ENCODE data around the gene CNIH3. TPM values are rescaled to one million over a fixed set of nuclear protein-coding genes. Genes with fewer than 3 reads are reported as not detected.

CNIH3 gene
- total RNA-seq, 3 donors from 2014 or later (not counting 1 experiment from before 2014, with no cell fraction given) = 2.8 to 5.4 (median 5.0) TPM

- Histone ChIP-seq H3K27me3 (ENCODE audit: control insufficient read depth, insufficient read depth, low read length) (no peaks in the 10 kb centered on the region), H3K4me1 (ENCODE audit: control insufficient read depth, insufficient read depth, low read length) (no peaks in the 10 kb centered on the region), H3K9me3 (ENCODE audit: control insufficient read depth, insufficient read depth, low read length) (no peaks in the 10 kb centered on the region), H3K4me3 (ENCODE audit: low read length) (no peak overlapping the region), H3K27ac (ENCODE audit: low read length) (no peak overlapping the region), H3K36me3 (ENCODE audit: control insufficient read depth, insufficient read depth, low read length) (no peaks in the 10 kb centered on the region)
- Mint-ChIP-seq H3K4me1 (no peaks in the 10 kb centered on the region), H3K4me3 (no peak overlapping the region), H3K27me3 (ENCODE audit: low read depth in 2 of 2) (peaks cover 11 to 14% of the 10 kb centered on the region in 2 donors), H3K27ac (no peak overlapping the region), H3K9me3 (no peaks in the 10 kb centered on the region), H3K36me3 (no peaks in the 10 kb centered on the region)
- DNase-seq = no peak
- no peak for TF ChIP-seq CTCF (IDR thresholded peaks at IDR 0.05)
- WGBS (ENCODE audit: insufficient coverage) = 81% methylated on average over 2 of the region's 2 CpGs
- no peak for ATAC-seq
- intact Hi-C loops (cut with micrococcal nuclease) = no loop called here
Measured at GRCh38 chr1:224774378-224774777, 158.3 kb downstream of the CNIH3 start.

GRCh38 chr1:224777180-224777579, 161.1 kb downstream of the CNIH3 start:
- WGBS (ENCODE audit: insufficient coverage) = no CpG with 5 or more reads among the region's 2 CpGs
- H3K9me3 Mint-ChIP-seq = no peaks in the 10 kb centered on the region
- H3K4me3 Mint-ChIP-seq = no peak overlapping the region
- H3K36me3 ChIP-seq (ENCODE audit: control insufficient read depth, insufficient read depth, low read length) = no peaks in the 10 kb centered on the region
- no peaks in the 10 kb centered on the region for H3K4me1 Mint-ChIP-seq
- intact Hi-C loops (cut with micrococcal nuclease) = no loop called here
- H3K4me3 ChIP-seq (ENCODE audit: low read length) = no peak overlapping the region
- H3K27me3 Mint-ChIP-seq (ENCODE audit: low read depth in 2 of 2) = peaks cover 3 to 12% of the 10 kb centered on the region in 2 donors
- no peaks in the 10 kb centered on the region for H3K27me3 ChIP-seq (ENCODE audit: control insufficient read depth, insufficient read depth, low read length)
- no peak overlapping the region for H3K27ac ChIP-seq (ENCODE audit: low read length)
- no peaks in the 10 kb centered on the region for H3K4me1 ChIP-seq (ENCODE audit: control insufficient read depth, insufficient read depth, low read length)
- no peaks in the 10 kb centered on the region for H3K9me3 ChIP-seq (ENCODE audit: control insufficient read depth, insufficient read depth, low read length)
- ATAC-seq = no peak
- H3K27ac Mint-ChIP-seq = no peak overlapping the region
- no peaks in the 10 kb centered on the region for H3K36me3 Mint-ChIP-seq
- no peak for TF ChIP-seq CTCF (IDR thresholded peaks at IDR 0.05)
- no peak for DNase-seq

GRCh38 chr1:224779536-224779935, 163.4 kb downstream of the CNIH3 start:
- TF ChIP-seq CTCF (IDR thresholded peaks at IDR 0.05) = no peak
- no peaks in the 10 kb centered on the region for H3K4me1 ChIP-seq (ENCODE audit: control insufficient read depth, insufficient read depth, low read length)
- H3K27ac ChIP-seq (ENCODE audit: low read length) = no peak overlapping the region
- no peak overlapping the region for H3K27ac Mint-ChIP-seq
- no peak for DNase-seq
- H3K9me3 Mint-ChIP-seq = no peaks in the 10 kb centered on the region
- ATAC-seq = no peak
- no peaks in the 10 kb centered on the region for H3K27me3 ChIP-seq (ENCODE audit: control insufficient read depth, insufficient read depth, low read length)
- H3K36me3 Mint-ChIP-seq = no peaks in the 10 kb centered on the region
- peaks cover 13 to 16% of the 10 kb centered on the region in 2 donors for H3K27me3 Mint-ChIP-seq (ENCODE audit: low read depth in 2 of 2)
- no peaks in the 10 kb centered on the region for H3K9me3 ChIP-seq (ENCODE audit: control insufficient read depth, insufficient read depth, low read length)
- H3K4me3 ChIP-seq (ENCODE audit: low read length) = no peak overlapping the region
- H3K4me3 Mint-ChIP-seq = no peak overlapping the region
- intact Hi-C loops (cut with micrococcal nuclease) = no loop called here
- no peaks in the 10 kb centered on the region for H3K36me3 ChIP-seq (ENCODE audit: control insufficient read depth, insufficient read depth, low read length)
- peaks cover 7 to 9% of the 10 kb centered on the region in 2 donors for H3K4me1 Mint-ChIP-seq

- WGBS (ENCODE audit: insufficient coverage) = 88% methylated on average over 5 of the region's 5 CpGs
- Histone ChIP-seq H3K9me3 (ENCODE audit: control insufficient read depth, insufficient read depth, low read length) (no peaks in the 10 kb centered on the region), H3K36me3 (ENCODE audit: control insufficient read depth, insufficient read depth, low read length) (no peaks in the 10 kb centered on the region), H3K4me3 (ENCODE audit: low read length) (no peak overlapping the region), H3K27ac (ENCODE audit: low read length) (no peak overlapping the region), H3K27me3 (ENCODE audit: control insufficient read depth, insufficient read depth, low read length) (no peaks in the 10 kb centered on the region), H3K4me1 (ENCODE audit: control insufficient read depth, insufficient read depth, low read length) (no peaks in the 10 kb centered on the region)
- DNase-seq (no peak), ATAC-seq (no peak)
- TF ChIP-seq CTCF (IDR thresholded peaks at IDR 0.05) = no peak
- no peaks in the 10 kb centered on the region for H3K9me3 Mint-ChIP-seq
- peaks cover 14 to 16% of the 10 kb centered on the region in 2 donors for H3K27me3 Mint-ChIP-seq (ENCODE audit: low read depth in 2 of 2)
- no peak overlapping the region for H3K27ac Mint-ChIP-seq
- no peak overlapping the region for H3K4me3 Mint-ChIP-seq
- intact Hi-C loops (cut with micrococcal nuclease) = no loop called here
- peaks cover 7 to 9% of the 10 kb centered on the region in 2 donors for H3K4me1 Mint-ChIP-seq
- H3K36me3 Mint-ChIP-seq = no peaks in the 10 kb centered on the region
Measured at GRCh38 chr1:224780736-224781135, 164.6 kb downstream of the CNIH3 start.
